ENCODE data around the gene CHST6.
"Not testable (repeated sequence)": the region's sequence is repeated elsewhere in the genome, so short reads cannot be mapped to it uniquely, and the experiment has no call there.

DNA sequence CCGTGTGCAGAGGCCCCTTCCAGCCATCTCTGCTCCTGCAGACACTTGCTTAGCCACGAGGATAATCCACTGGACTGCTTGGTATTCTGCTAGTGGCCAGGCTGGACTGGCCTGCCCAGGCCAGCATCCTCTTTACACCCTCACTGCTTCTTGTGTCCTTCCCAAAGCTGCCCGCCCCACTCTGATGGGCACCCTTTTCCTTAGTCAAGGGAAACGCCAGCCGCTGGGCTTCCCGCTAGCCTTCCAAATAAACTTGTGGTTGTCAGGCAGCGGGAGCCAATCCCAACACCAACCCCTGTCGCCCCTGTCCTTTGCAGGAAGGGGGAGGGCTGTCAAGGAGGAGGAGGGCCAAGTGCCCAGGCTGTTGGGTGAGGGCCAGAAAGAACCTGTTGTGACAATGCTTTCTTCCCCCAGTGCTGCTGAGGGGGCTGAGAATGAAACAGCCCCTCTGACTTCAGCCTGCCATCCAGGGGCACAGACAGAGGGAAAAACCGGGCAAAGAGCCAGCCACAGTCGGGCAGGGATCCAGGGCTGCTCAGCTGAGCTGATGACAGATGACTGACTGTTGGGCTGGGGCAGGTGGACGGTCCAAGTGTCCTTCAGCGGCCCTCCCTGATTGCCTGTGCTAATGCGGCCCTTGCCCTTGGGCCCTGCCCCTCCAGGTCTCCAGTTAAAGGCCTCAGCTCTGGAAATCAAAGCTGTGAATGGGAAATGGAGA is 3.5 kb upstream of the CHST6 start:
- TF ChIP-seq, protein P1, sequence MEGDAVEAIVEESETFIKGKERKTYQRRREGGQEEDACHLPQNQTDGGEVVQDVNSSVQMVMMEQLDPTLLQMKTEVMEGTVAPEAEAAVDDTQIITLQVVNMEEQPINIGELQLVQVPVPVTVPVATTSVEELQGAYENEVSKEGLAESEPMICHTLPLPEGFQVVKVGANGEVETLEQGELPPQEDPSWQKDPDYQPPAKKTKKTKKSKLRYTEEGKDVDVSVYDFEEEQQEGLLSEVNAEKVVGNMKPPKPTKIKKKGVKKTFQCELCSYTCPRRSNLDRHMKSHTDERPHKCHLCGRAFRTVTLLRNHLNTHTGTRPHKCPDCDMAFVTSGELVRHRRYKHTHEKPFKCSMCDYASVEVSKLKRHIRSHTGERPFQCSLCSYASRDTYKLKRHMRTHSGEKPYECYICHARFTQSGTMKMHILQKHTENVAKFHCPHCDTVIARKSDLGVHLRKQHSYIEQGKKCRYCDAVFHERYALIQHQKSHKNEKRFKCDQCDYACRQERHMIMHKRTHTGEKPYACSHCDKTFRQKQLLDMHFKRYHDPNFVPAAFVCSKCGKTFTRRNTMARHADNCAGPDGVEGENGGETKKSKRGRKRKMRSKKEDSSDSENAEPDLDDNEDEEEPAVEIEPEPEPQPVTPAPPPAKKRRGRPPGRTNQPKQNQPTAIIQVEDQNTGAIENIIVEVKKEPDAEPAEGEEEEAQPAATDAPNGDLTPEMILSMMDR (IDR thresholded peaks at IDR 0.05), result not testable (repeated sequence)
- TF ChIP-seq EZH2 (IDR thresholded peaks at IDR 0.05; ENCODE audit: borderline replicate concordance, insufficient read depth, low read depth, low read length, poor library complexity, severe bottlenecking), result not testable (repeated sequence)

All from B cell (primary cell).